ENCODE results near the gene RALB. TPM values are rescaled to one million over a fixed set of nuclear protein-coding genes. Genes with fewer than 3 reads are reported as not detected.

Gene RALB
- polyA plus RNA-seq, 1 of the 3 experiments (the other 2 are of a cell fraction): 37.2 TPM

- Histone ChIP-seq H3K9ac (no peak overlapping the region), H3K4me3 (ENCODE audit: low read depth in 2 of 2, low read length in 1 of 2) (no peak overlapping the region), H3K9me2 (no peaks in the 10 kb centered on the region), H3K9me3 (no peaks in the 10 kb centered on the region), H4K20me1 (ENCODE audit: insufficient read depth) (no peaks in the 10 kb centered on the region), H3K36me3 (replicated peaks in 1 of 2; ENCODE audit: control insufficient read depth in 1 of 2, insufficient read depth in 2 of 2, low read length in 1 of 2) (no peaks in the 10 kb centered on the region), H3K79me2 (ENCODE audit: insufficient read depth) (no peaks in the 10 kb centered on the region), H3K27ac (ENCODE audit: low read depth in 2 of 2, low read length in 1 of 2) (no peak overlapping the region), H3F3A (replicated peaks; ENCODE audit: insufficient read depth) (no peaks in the 10 kb centered on the region), H3K4me1 (ENCODE audit: control insufficient read depth in 1 of 2, insufficient read depth in 2 of 2, low read depth in 1 of 2, low read length in 1 of 2) (no peaks in the 10 kb centered on the region), H3K27me3 (ENCODE audit: insufficient read depth) (no peaks in the 10 kb centered on the region), H2AFZ (ENCODE audit: low read depth) (no peak overlapping the region), H3K4me2 (no peak overlapping the region)
- no peak for DNase-seq
- ChIA-PET CTCF (interaction anchor here (1.2 to 2.0 kb wide), 4 partner anchors 9 to 103 kb away, joined by 3 to 7 read pairs (median 4); partner anchors contain the start of gene TMEM185B), POLR2A (no interaction called here)
- WGBS (ENCODE audit: low lambda C conversion rate): 78% methylated on average over 8 of the region's 10 CpGs
- TF ChIP-seq MAX (IDR thresholded peaks at IDR 0.05; ENCODE audit: low read depth) (no peak), CTCF (IDR thresholded peaks at IDR 0.05) (no peak)
Measured at GRCh38 chr2:120210270-120210693, 42.4 kb upstream of the RALB start.

GRCh38 chr2:120218181-120218580 is 34.5 kb upstream of the RALB start:
- Histone ChIP-seq H3K4me3 (ENCODE audit: low read depth in 2 of 2, low read length in 1 of 2) (no peak overlapping the region), H3K27ac (ENCODE audit: low read depth in 2 of 2, low read length in 1 of 2) (no peak overlapping the region), H3K4me1 (ENCODE audit: control insufficient read depth in 1 of 2, insufficient read depth in 2 of 2, low read depth in 1 of 2, low read length in 1 of 2) (peaks cover 14 to 20% of the 10 kb centered on the region in 2 experiments; a peak in 3 of 4 replicates), H3K27me3 (ENCODE audit: insufficient read depth) (no peaks in the 10 kb centered on the region), H4K20me1 (ENCODE audit: insufficient read depth) (no peaks in the 10 kb centered on the region), H3K4me2 (no peak overlapping the region), H3K36me3 (replicated peaks in 1 of 2; ENCODE audit: control insufficient read depth in 1 of 2, insufficient read depth in 2 of 2, low read length in 1 of 2) (peaks cover 11 to 26% of the 10 kb centered on the region in 2 experiments), H3K9me2 (no peaks in the 10 kb centered on the region), H3K9ac (no peak overlapping the region), H3K79me2 (ENCODE audit: insufficient read depth) (peaks cover 23% of the 10 kb centered on the region), H3K9me3 (no peaks in the 10 kb centered on the region), H2AFZ (ENCODE audit: low read depth) (no peak overlapping the region), H3F3A (replicated peaks; ENCODE audit: insufficient read depth) (no peaks in the 10 kb centered on the region)
- ChIA-PET CTCF (interaction anchor here (1.0 to 2.8 kb wide), 2 partner anchors 16 to 109 kb away, joined by 3 to 10 read pairs; no protein-coding TSS in a partner anchor), POLR2A (no interaction called here)
- WGBS (ENCODE audit: low lambda C conversion rate): 91% methylated on average over 4 of the region's 5 CpGs
- TF ChIP-seq RXRA (IDR thresholded peaks at IDR 0.05; ENCODE audit: borderline replicate concordance, low read depth) (no peak), RAD21 (IDR thresholded peaks at IDR 0.05; ENCODE audit: low read length) (no peak), FOSL2 (IDR thresholded peaks at IDR 0.05; ENCODE audit: borderline replicate concordance, low read depth) (no peak), TEAD4 (IDR thresholded peaks at IDR 0.05; ENCODE audit: borderline replicate concordance, insufficient read depth) (no peak), MEF2A (IDR thresholded peaks at IDR 0.05; ENCODE audit: borderline replicate concordance, low read depth) (no peak), EZH2phosphoT487 (IDR thresholded peaks at IDR 0.05; ENCODE audit: borderline replicate concordance, low read depth) (no peak), CHD2 (IDR thresholded peaks at IDR 0.05; ENCODE audit: low read length, partially characterized antibody) (no peak), TCF12 (IDR thresholded peaks at IDR 0.05) (no peak), PBX3 (IDR thresholded peaks at IDR 0.05) (no peak)
- DNase-seq: no peak

All from SK-N-SH (cell line).